Cardiac muscle cell (in vitro differentiated cells and primary cell): ENCODE measurements around the gene FBXL7. TPM values are rescaled to one million over a fixed set of nuclear protein-coding genes. Genes with fewer than 3 reads are reported as not detected.

Source experiments
- DNase-seq, 2 donors: peaks; one replicate each; pipeline versions ENCODE4 v3.0.0 to v3.0.0-alpha.2; 2010 to 2017; ENCODE audit warnings: low read depth in 1 of 2, low spot score in 1 of 2
- H3K27ac ChIP-seq: fragments of 200-600 bp; sonication (generic); 2 replicates; pipeline ENCODE4 v1.5.1; 2016
- H3K27me3 ChIP-seq: fragments of 200-600 bp; sonication (generic); 2 replicates; pipeline ENCODE4 v1.6.0; 2016; ENCODE audit warnings: control low read depth
- H3K36me3 ChIP-seq: fragments of 200-600 bp; sonication (generic); 2 replicates; pipeline ENCODE4 v1.5.1; 2016; ENCODE audit warnings: control low read depth
- H3K4me1 ChIP-seq: fragments of 200-600 bp; sonication (generic); 2 replicates; pipeline ENCODE4 v1.8.1; 2017; ENCODE audit warnings: low read depth, mild to moderate bottlenecking, mixed run types
- H3K4me3 ChIP-seq: fragments of 200-600 bp; sonication (generic); 2 replicates; pipeline ENCODE4 v1.5.1; 2016; ENCODE audit warnings: mild to moderate bottlenecking
- H3K9me3 ChIP-seq: fragments of 200-600 bp; sonication (generic); 2 replicates; pipeline ENCODE4 v1.5.1; 2017; ENCODE audit warnings: low read depth, mild to moderate bottlenecking, control low read depth
- CTCF ChIP-seq: IDR thresholded peaks from 2 replicates; pipeline ENCODE4 v1.5.1; 2012; ENCODE audit warnings: low read depth, mild to moderate bottlenecking, low read length
- polyA plus RNA-seq: library from polyadenylated mRNA; unstranded; fragments of >200 nt; fragmentation: Nextera tagmentation; extraction: Ambion mirVana; gene quantifications from 2 replicates; pipeline ENCODE4 v1.2.1, GENCODE V29; 2016
- total RNA-seq: library from RNA; depleted of rRNA; stranded (reverse); fragments of >200 nt; gene quantifications from 2 replicates; pipeline ENCODE4 v1.2.3, GENCODE V29; 2016

FBXL7 gene
- total and polyA plus RNA-seq, 2 experiments from 2014 or later: 16.7 to 22.5 TPM

- no peak for TF ChIP-seq CTCF
- no peak for DNase-seq
- Histone ChIP-seq H3K27ac (no peak overlapping the region), H3K27me3 (no peaks in the 10 kb centered on the region), H3K9me3 (no peaks in the 10 kb centered on the region), H3K36me3 (no peaks in the 10 kb centered on the region), H3K4me3 (no peak overlapping the region), H3K4me1 (no peaks in the 10 kb centered on the region)
Measured at GRCh38 chr5:15584528-15584927, 84.5 kb downstream of the FBXL7 start.

GRCh38 chr5:15585128-15585527 is 85.1 kb downstream of the FBXL7 start:
- H3K36me3 ChIP-seq: no peaks in the 10 kb centered on the region
- no peak for DNase-seq
- H3K27ac ChIP-seq: no peak overlapping the region
- peaks cover 6% of the 10 kb centered on the region for H3K4me1 ChIP-seq
- TF ChIP-seq CTCF: no peak
- H3K4me3 ChIP-seq: no peak overlapping the region
- no peaks in the 10 kb centered on the region for H3K9me3 ChIP-seq
- H3K27me3 ChIP-seq: no peaks in the 10 kb centered on the region

DNA sequence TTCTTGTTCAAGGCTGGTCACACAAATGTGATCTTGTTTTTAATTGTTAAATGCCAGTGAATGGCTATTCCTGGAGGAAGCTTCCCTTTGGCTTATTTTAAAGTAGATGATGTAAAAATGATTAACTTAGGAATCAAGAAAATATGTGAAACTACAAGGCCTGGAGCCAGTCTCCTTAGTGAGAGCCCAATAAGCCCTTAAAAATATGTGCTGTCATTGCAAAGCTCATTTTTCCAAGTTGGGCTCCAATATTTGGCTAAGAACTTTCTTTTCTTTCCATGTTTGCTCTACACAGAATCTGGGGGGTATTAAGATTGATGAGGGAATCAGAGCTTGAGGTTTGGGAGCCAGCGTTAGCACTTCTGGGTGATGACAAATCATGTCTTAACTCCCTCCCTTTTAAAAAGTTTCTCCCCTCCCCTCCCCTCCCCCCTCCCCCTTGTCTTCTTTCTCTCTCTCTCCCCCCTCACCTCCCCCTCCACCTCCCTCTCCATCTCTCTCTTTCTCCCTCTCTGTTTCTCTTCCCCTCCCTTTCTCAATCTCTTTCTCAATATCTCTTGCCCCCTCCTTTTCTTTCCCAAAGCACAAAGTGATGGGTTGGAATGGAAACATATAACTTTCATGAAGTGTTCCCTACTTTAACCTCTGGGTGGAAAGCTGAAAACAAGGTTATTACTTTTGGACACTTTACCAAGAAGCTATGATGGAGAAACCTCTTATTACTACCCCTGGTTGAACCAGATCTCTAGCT is 86.0 kb downstream of the FBXL7 start:
- Histone ChIP-seq H3K36me3 (no peaks in the 10 kb centered on the region), H3K27ac (no peak overlapping the region), H3K4me3 (no peak overlapping the region), H3K4me1 (peaks cover 12% of the 10 kb centered on the region), H3K9me3 (no peaks in the 10 kb centered on the region), H3K27me3 (no peaks in the 10 kb centered on the region)
- no peak for TF ChIP-seq CTCF
- no peak for DNase-seq

DNA sequence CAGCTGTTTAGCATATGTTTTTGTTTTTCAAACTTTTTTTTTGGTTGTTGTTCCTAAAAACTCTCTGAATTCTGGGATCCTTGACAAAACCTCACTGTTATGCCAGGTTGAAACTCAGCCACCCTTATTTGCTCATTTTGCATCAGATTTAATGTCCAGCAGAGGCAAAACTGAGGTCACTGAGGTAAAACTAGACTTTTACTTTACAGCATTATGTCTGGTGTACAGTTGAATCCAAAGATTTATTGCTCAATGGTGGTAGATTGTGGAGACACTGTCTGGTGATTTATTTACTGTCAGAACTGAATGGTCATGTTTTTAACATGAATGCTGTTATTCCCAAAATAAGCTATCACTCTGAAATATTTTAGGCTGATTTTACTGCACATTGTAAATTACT is 87.9 kb downstream of the FBXL7 start:
- Histone ChIP-seq H3K36me3 (no peaks in the 10 kb centered on the region), H3K9me3 (no peaks in the 10 kb centered on the region), H3K27me3 (no peaks in the 10 kb centered on the region), H3K4me3 (no peak overlapping the region), H3K4me1 (peaks cover 15% of the 10 kb centered on the region), H3K27ac (no peak overlapping the region)
- no peak for TF ChIP-seq CTCF
- DNase-seq: peak in 1 of 2 donors; percentile 45

DNA sequence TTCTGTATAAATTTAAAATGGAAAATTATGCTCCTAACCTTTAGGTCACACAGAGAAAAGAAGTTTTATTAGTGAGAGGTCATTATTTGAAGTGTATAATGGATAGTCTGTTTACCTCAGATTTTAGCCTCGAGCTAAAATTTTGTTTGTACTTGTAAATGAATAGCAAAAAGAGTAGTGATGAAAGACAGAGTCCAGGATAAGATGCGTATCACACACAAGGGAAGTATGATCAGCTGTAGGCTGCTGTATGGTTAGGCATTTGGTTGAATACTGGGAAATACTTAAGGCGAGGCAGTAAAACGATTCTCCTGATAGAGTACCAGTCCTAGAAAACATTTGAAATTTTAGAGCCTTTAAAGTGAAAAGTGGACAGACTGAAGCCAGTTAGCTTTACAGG is 92.7 kb downstream of the FBXL7 start:
- no peaks in the 10 kb centered on the region for H3K9me3 ChIP-seq
- no peak for DNase-seq
- H3K27ac ChIP-seq: peak overlapping the region; percentile 38
- TF ChIP-seq CTCF: no peak
- no peaks in the 10 kb centered on the region for H3K36me3 ChIP-seq
- H3K27me3 ChIP-seq: no peaks in the 10 kb centered on the region
- H3K4me1 ChIP-seq: peaks cover 15% of the 10 kb centered on the region
- no peak overlapping the region for H3K4me3 ChIP-seq
